Tibial nerve (tissue), 4 donors: ENCODE measurements around the gene BAIAP2L2. TPM values are rescaled to one million over a fixed set of nuclear protein-coding genes. Genes with fewer than 3 reads are reported as not detected.

ENCODE experiments used
- DNase-seq, 2 donors: peaks; one replicate each; pipeline ENCODE4 v3.0.0-alpha.2; 2019; ENCODE audit warnings: low spot score in 2 of 2
- H3K27ac ChIP-seq, 4 donors: fragments of 200-600 bp; sonication (generic) in 3 of 4; one replicate each; pipeline ENCODE4 v1.5.1; 2017 to 2019; ENCODE audit warnings: mild to moderate bottlenecking in 1 of 4
- H3K27me3 ChIP-seq, 2 donors: fragments of 200-600 bp; sonication (generic) in 1 of 2; one replicate each; pipeline versions ENCODE4 v1.5.1 to v1.6.0; 2017 to 2019
- H3K36me3 ChIP-seq, 3 donors: fragments of 200-600 bp; sonication (generic); one replicate each; pipeline ENCODE4 v1.5.1; 2018 to 2019
- H3K4me1 ChIP-seq, 4 donors: fragments of 200-600 bp; sonication (generic) in 3 of 4; one replicate each; pipeline ENCODE4 v1.5.1; 2017 to 2019
- H3K4me3 ChIP-seq, 4 donors: fragments of 200-600 bp; sonication (generic) in 3 of 4; one replicate each; pipeline ENCODE4 v1.5.1; 2017 to 2019; ENCODE audit warnings: mild to moderate bottlenecking in 1 of 4, moderate library complexity in 1 of 4
- H3K9me3 ChIP-seq, 4 donors: fragments of 200-600 bp; sonication (generic) in 3 of 4; one replicate each; pipeline ENCODE4 v1.5.1; 2017 to 2019
- CTCF ChIP-seq, 5 experiments: fragments of 200-600 bp in 3 of 5; fragments of 450-650 bp in 2 of 5; sonication (generic) in 3 of 5; IDR thresholded peaks; one replicate each; pipeline ENCODE4 v1.5.1; 2016 to 2019; ENCODE audit warnings: antibody characterized with exemption in 5 of 5, mild to moderate bottlenecking in 3 of 5, moderate library complexity in 2 of 5
- EP300 ChIP-seq, 2 donors: sonication (generic); formaldehyde crosslinking; IDR thresholded peaks; one replicate each; pipeline ENCODE4 v1.6.1; 2017; ENCODE audit warnings: antibody characterized with exemption in 2 of 2, mild to moderate bottlenecking in 1 of 2
- POLR2A ChIP-seq, 2 donors: fragments of 450-650 bp; IDR thresholded peaks; one replicate each; pipeline ENCODE4 v1.6.1; 2017; ENCODE audit warnings: antibody characterized with exemption in 2 of 2, mild to moderate bottlenecking in 2 of 2, moderate library complexity in 2 of 2
- WGBS, 2 donors: methylation state at CpG; one replicate each; pipeline ENCODE4 v1.1.5; 2018; 5-methylcytosine and 5-hydroxymethylcytosine counted together
- total RNA-seq, 4 donors: library from RNA; depleted of rRNA; stranded (reverse); fragments of >200 nt; gene quantifications; one replicate each; pipeline ENCODE4 v1.1.0, GENCODE V29; 2016

The BAIAP2L2 gene
- total RNA-seq, 4 donors from 2014 or later, result 1.3 to 2.7 (median 2.1) TPM; not detected in 1

DNA sequence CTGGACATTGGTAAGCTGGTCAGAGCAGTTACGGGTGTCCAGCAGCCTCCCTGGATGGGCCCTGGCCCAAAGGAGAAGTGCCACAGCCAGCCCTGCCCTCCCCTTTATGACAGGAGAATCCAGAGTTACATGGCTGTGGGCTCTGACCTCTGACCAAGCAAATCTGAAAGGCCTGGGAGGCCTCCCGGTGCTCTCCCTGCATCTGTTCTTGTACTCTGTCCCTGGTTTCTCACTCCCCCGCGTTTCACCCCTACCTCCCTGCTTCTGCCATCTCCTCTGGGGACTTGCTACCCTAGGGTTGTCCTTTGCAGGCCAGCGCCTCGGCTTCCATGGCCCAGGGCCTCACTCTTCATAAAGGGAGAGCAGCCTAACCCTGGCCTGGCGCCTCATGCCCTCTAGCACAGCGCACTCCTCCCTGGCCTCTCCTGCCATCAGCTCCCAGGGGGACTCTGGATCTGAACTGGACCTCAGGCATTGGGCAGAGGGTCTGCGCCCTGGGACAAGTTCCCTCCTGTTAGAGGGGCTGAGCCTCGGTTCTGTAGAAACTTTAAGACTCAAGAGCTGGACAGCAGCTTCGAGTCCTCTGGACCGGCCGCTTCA is 42.6 kb downstream of the BAIAP2L2 start:
- peaks cover 0 to 54% (median 14%) of the 10 kb centered on the region in 4 donors for H3K4me1 ChIP-seq
- H3K36me3 ChIP-seq, result peaks cover 4 to 91% (median 15%) of the 10 kb centered on the region in 3 donors
- no peak overlapping the region for H3K4me3 ChIP-seq
- 74 to 80% methylated on average over 11 to 12 of the region's 13 CpGs for WGBS, 2 donors
- peak overlapping the region; percentile 40 to 96 (median 76) for H3K27ac ChIP-seq
- DNase-seq, result no peak
- no peaks in the 10 kb centered on the region for H3K9me3 ChIP-seq
- H3K27me3 ChIP-seq, result no peaks in the 10 kb centered on the region
- TF ChIP-seq EP300 (IDR thresholded peaks at IDR 0.05), result no peak
- no peak for TF ChIP-seq CTCF (IDR thresholded peaks at IDR 0.05)
- TF ChIP-seq POLR2A (IDR thresholded peaks at IDR 0.05), result no peak

GRCh38 chr22:38067028-38067415 is 43.5 kb downstream of the BAIAP2L2 start:
- H3K9me3 ChIP-seq, result no peaks in the 10 kb centered on the region
- H3K4me3 ChIP-seq, result no peak overlapping the region
- no peak for TF ChIP-seq POLR2A (IDR thresholded peaks at IDR 0.05)
- TF ChIP-seq CTCF (IDR thresholded peaks at IDR 0.05), result no peak
- peak in 1 of 2 donors; percentile 2 for TF ChIP-seq EP300 (IDR thresholded peaks at IDR 0.05)
- peak; percentile 49 to 54 for DNase-seq
- peak overlapping the region in 3 of 4 donors; percentile 26 to 96 (median 78) for H3K27ac ChIP-seq
- 61 to 78% methylated on average over 8 of the region's 8 CpGs for WGBS, 2 donors
- H3K4me1 ChIP-seq, result peaks cover 0 to 56% (median 17%) of the 10 kb centered on the region in 4 donors
- no peaks in the 10 kb centered on the region for H3K27me3 ChIP-seq
- peaks cover 3 to 90% (median 13%) of the 10 kb centered on the region in 3 donors for H3K36me3 ChIP-seq

DNA sequence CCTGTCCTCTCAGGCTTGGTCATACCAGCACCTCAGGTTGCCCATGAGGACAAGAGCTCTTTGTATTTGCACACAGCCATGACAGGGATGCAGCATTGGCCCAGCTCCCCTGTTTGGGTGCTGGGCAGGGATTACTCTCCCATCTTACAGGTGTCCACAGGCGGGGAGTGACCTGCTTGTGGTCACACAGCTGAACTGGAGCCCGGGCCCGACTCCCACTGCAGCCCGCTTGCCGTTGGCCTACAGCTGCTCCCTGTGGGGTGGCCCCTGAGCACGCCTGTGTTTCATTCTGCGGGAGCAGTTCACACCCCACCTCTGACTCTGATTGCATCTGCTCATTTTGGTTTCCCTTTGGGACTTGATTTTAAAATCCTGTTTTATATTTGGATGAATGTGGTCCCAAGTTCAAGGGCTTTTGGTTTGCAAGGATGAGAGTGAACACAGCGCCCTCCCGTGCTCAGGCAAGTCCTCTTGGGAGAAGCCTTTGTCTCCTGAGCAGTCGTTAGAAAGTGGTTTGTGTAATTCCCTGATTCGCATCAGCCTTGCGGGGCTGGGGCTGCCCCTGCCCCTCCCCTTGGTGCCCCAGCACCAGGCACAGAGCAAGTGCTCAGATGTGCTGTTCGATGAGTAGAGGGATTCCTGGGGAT is 44.0 kb downstream of the BAIAP2L2 start:
- Histone ChIP-seq H3K9me3 (no peaks in the 10 kb centered on the region), H3K27me3 (no peaks in the 10 kb centered on the region), H3K4me1 (peaks cover 0 to 58% (median 20%) of the 10 kb centered on the region in 4 donors), H3K4me3 (no peak overlapping the region), H3K27ac (peak overlapping the region; percentile 2 to 96 (median 52)), H3K36me3 (peaks cover 0 to 88% (median 13%) of the 10 kb centered on the region in 3 donors)
- TF ChIP-seq EP300 (IDR thresholded peaks at IDR 0.05) (peak in 1 of 2 donors; percentile 26), POLR2A (IDR thresholded peaks at IDR 0.05) (no peak), CTCF (IDR thresholded peaks at IDR 0.05) (no peak)
- 62 to 67% methylated on average over 13 of the region's 13 CpGs for WGBS, 2 donors
- DNase-seq, result no peak

DNA sequence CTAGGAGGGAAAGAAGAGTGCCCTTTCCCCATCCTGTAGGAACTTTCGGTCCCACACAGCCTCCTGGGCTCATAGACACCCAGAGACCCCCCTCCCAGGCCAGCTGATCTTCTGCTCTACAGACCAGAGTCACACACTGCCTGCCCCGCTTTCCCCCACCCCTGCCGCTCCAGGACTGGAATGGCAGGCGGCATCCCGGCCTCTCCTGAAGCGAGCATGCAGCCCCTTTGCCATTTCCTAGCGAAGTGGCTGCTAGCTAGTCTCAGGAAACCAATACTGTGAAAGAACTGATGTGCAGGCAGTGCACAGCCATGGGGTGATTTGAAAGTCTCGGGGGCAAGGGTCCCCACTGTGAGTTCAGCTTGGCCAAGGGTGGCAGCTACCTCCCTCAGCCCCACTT is 44.9 kb downstream of the BAIAP2L2 start:
- peaks cover 0 to 55% (median 21%) of the 10 kb centered on the region in 4 donors for H3K4me1 ChIP-seq
- no peaks in the 10 kb centered on the region for H3K27me3 ChIP-seq
- DNase-seq, result no peak
- H3K36me3 ChIP-seq, result peaks cover 0 to 89% (median 13%) of the 10 kb centered on the region in 3 donors
- 89 to 97% methylated on average over 8 of the region's 8 CpGs for WGBS, 2 donors
- no peak overlapping the region for H3K4me3 ChIP-seq
- no peaks in the 10 kb centered on the region for H3K9me3 ChIP-seq
- peak overlapping the region in 3 of 4 donors; percentile 30 to 96 (median 60) for H3K27ac ChIP-seq
- no peak for TF ChIP-seq POLR2A (IDR thresholded peaks at IDR 0.05)
- TF ChIP-seq CTCF (IDR thresholded peaks at IDR 0.05), result no peak
- no peak for TF ChIP-seq EP300 (IDR thresholded peaks at IDR 0.05)

GRCh38 chr22:38062791-38063190 is 47.7 kb downstream of the BAIAP2L2 start:
- Histone ChIP-seq H3K4me1 (peaks cover 0 to 33% (median 11%) of the 10 kb centered on the region in 4 donors), H3K4me3 (no peak overlapping the region), H3K36me3 (peaks cover 0 to 81% (median 17%) of the 10 kb centered on the region in 3 donors), H3K27me3 (no peaks in the 10 kb centered on the region), H3K9me3 (no peaks in the 10 kb centered on the region), H3K27ac (peak overlapping the region; percentile 63 to 96 (median 92))
- no peak for TF ChIP-seq CTCF (IDR thresholded peaks at IDR 0.05)
- TF ChIP-seq POLR2A (IDR thresholded peaks at IDR 0.05), result peak in 1 of 2 donors; percentile 34
- TF ChIP-seq EP300 (IDR thresholded peaks at IDR 0.05), result peak; percentile 95 to 97
- 43 to 50% methylated on average over 6 of the region's 6 CpGs for WGBS, 2 donors
- DNase-seq, result peak; percentile 59 to 71
